ENCODE results near the gene ZNHIT6.
A peak's percentile ranks its signal among the peaks of the same experiment; 100 is the strongest.
"Not testable (repeated sequence)": the region's sequence is repeated elsewhere in the genome, so short reads cannot be mapped to it uniquely, and the experiment has no call there.

Gene ZNHIT6

GRCh38 chr1:85665932-85666331 is 42.3 kb downstream of the ZNHIT6 start:
- DNase-seq: no peak

GRCh38 chr1:85663382-85663781 is 44.9 kb downstream of the ZNHIT6 start:
- no peak for DNase-seq

GRCh38 chr1:85661767-85662166 is 46.5 kb downstream of the ZNHIT6 start:
- DNase-seq: no peak

- no peak for DNase-seq
Measured at GRCh38 chr1:85660541-85660940, 47.7 kb downstream of the ZNHIT6 start.

GRCh38 chr1:85659174-85659573 is 49.1 kb downstream of the ZNHIT6 start:
- no peak for DNase-seq

- DNase-seq: no peak
Measured at GRCh38 chr1:85656948-85657347, 51.3 kb downstream of the ZNHIT6 start.

- no peak for DNase-seq
Measured at GRCh38 chr1:85656256-85656655, 52.0 kb downstream of the ZNHIT6 start.

GRCh38 chr1:85655315-85655714 is 52.9 kb downstream of the ZNHIT6 start:
- no peak for DNase-seq

GRCh38 chr1:85654066-85654782 is 54.0 kb downstream of the ZNHIT6 start:
- DNase-seq: no peak

- DNase-seq: no peak
Measured at GRCh38 chr1:85652327-85652726, 55.9 kb downstream of the ZNHIT6 start.

- no peak for DNase-seq
Measured at GRCh38 chr1:85650645-85651044, 57.6 kb downstream of the ZNHIT6 start.

GRCh38 chr1:85649591-85649990 is 58.6 kb downstream of the ZNHIT6 start:
- DNase-seq: no peak

GRCh38 chr1:85641598-85642556 is 66.4 kb downstream of the ZNHIT6 start:
- not testable (repeated sequence) for DNase-seq

- DNase-seq: not testable (repeated sequence)
Measured at GRCh38 chr1:85639920-85640319, 68.3 kb downstream of the ZNHIT6 start.

GRCh38 chr1:85638412-85638811 is 69.8 kb downstream of the ZNHIT6 start:
- no peak for DNase-seq

GRCh38 chr1:85630493-85630892 is 77.7 kb downstream of the ZNHIT6 start:
- DNase-seq: no peak

- DNase-seq: no peak
Measured at GRCh38 chr1:85629532-85629920, 78.7 kb downstream of the ZNHIT6 start.

- peak; percentile 55 to 64 for DNase-seq
Measured at GRCh38 chr1:85628791-85629531, 79.3 kb downstream of the ZNHIT6 start.

- DNase-seq: no peak
Measured at GRCh38 chr1:85626818-85627217, 81.4 kb downstream of the ZNHIT6 start.

- no peak for DNase-seq
Measured at GRCh38 chr1:85624361-85624760, 83.9 kb downstream of the ZNHIT6 start.

- no peak for DNase-seq
Measured at GRCh38 chr1:85623061-85623471, 85.2 kb downstream of the ZNHIT6 start.

GRCh38 chr1:85621430-85621829 is 86.8 kb downstream of the ZNHIT6 start:
- DNase-seq: no peak

- DNase-seq: no peak
Measured at GRCh38 chr1:85617633-85618100, 90.6 kb downstream of the ZNHIT6 start.
